SK-N-SH treated with all-trans-retinoic acid at 6 μM for 48 hours (cell line): ENCODE measurements around the gene FTH1.
A peak's percentile ranks its signal among the peaks of the same experiment; 100 is the strongest.

ENCODE experiments used
- ATAC-seq: fragments of 200-7000 bp; cut with Tn5 transposase; 3 replicates; pipeline ENCODE4 v1.9.1; 2020; ENCODE audit warnings: mild to moderate bottlenecking, moderate library complexity
- ARNTL ChIP-seq: fragments of 450-650 bp; formaldehyde crosslinking; IDR thresholded peaks from 2 replicates; pipeline ENCODE4 v1.5.0; 2020; ENCODE audit warnings: low read depth, mild to moderate bottlenecking, moderate library complexity, borderline replicate concordance
- CSDC2 ChIP-seq: fragments of 250-450 bp; sonication (Bioruptor Pico); IDR thresholded peaks from 2 replicates; pipeline ENCODE4 v1.5.0; 2020; ENCODE audit warnings: mild to moderate bottlenecking, moderate library complexity
- ESRRG ChIP-seq: fragments of 250-450 bp; sonication (Bioruptor Pico); IDR thresholded peaks from 2 replicates; pipeline ENCODE4 v1.6.1; 2021; ENCODE audit warnings: mild to moderate bottlenecking
- ISL1 ChIP-seq: fragments of 250-450 bp; sonication (Bioruptor Pico); IDR thresholded peaks from 2 replicates; pipeline ENCODE4 v2.1.2; 2022; ENCODE audit warnings: mild to moderate bottlenecking, moderate library complexity
- OSR1 ChIP-seq: fragments of 250-450 bp; sonication (Bioruptor Pico); IDR thresholded peaks from 2 replicates; pipeline ENCODE4 v1.8.0; 2022; ENCODE audit warnings: moderate library complexity, mild to moderate bottlenecking, inconsistent platforms
- PPARA ChIP-seq: fragments of 250-450 bp; sonication (Bioruptor Pico); IDR thresholded peaks from 2 replicates; pipeline ENCODE4 v1.5.0; 2020; ENCODE audit warnings: mild to moderate bottlenecking, borderline replicate concordance
- RARB ChIP-seq: fragments of 250-450 bp; sonication (Bioruptor Pico); IDR thresholded peaks from 2 replicates; pipeline ENCODE4 v1.8.0; 2021; ENCODE audit warnings: mild to moderate bottlenecking, moderate library complexity
- TCF4 ChIP-seq: fragments of 250-450 bp; sonication (Bioruptor Pico); IDR thresholded peaks from 2 replicates; pipeline ENCODE4 v1.8.0; 2021; ENCODE audit warnings: mild to moderate bottlenecking, moderate library complexity, borderline replicate concordance
- TOX ChIP-seq: fragments of 250-450 bp; sonication (Bioruptor Pico); IDR thresholded peaks from 2 replicates; pipeline ENCODE4 v1.8.0; 2021; ENCODE audit warnings: mild to moderate bottlenecking, moderate library complexity, borderline replicate concordance
- TSHZ2 ChIP-seq: fragments of 250-450 bp; sonication (Bioruptor Pico); IDR thresholded peaks from 2 replicates; pipeline ENCODE4 v1.5.0; 2020; ENCODE audit warnings: mild to moderate bottlenecking, moderate library complexity
- ZC3H10 ChIP-seq: fragments of 250-450 bp; sonication (Bioruptor Pico); IDR thresholded peaks from 2 replicates; pipeline ENCODE4 v1.5.1; 2021; ENCODE audit warnings: mild to moderate bottlenecking, moderate library complexity
- ZFP3 ChIP-seq: fragments of 250-450 bp; sonication (Bioruptor Pico); IDR thresholded peaks from 2 replicates; pipeline ENCODE4 v1.5.0; 2020; ENCODE audit warnings: mild to moderate bottlenecking, moderate library complexity
- ZFP30 ChIP-seq: fragments of 450-650 bp; formaldehyde crosslinking; IDR thresholded peaks from 2 replicates; pipeline ENCODE4 v1.5.0; 2022; ENCODE audit warnings: mild to moderate bottlenecking, moderate library complexity
- ZNF565 ChIP-seq: fragments of 450-650 bp; formaldehyde crosslinking; conservative IDR thresholded peaks from 2 replicates; pipeline ENCODE4 v1.5.0; 2020; ENCODE audit warnings: low read depth, mild to moderate bottlenecking, moderate library complexity
- ZNF70 ChIP-seq: fragments of 450-650 bp; formaldehyde crosslinking; IDR thresholded peaks from 2 replicates; pipeline ENCODE4 v1.5.0; 2020; ENCODE audit warnings: mild to moderate bottlenecking, moderate library complexity
- ZNF8 ChIP-seq: fragments of 450-650 bp; formaldehyde crosslinking; IDR thresholded peaks from 2 replicates; pipeline ENCODE4 v1.5.0; 2020; ENCODE audit warnings: mild to moderate bottlenecking, moderate library complexity
- TF ChIP-seq, protein P1 (sequence below): fragments of 250-450 bp; sonication (Bioruptor Pico); IDR thresholded peaks from 2 replicates; pipeline ENCODE4 v1.8.0; 2020; ENCODE audit warnings: mild to moderate bottlenecking, moderate library complexity, borderline replicate concordance
- TF ChIP-seq, protein P2 (sequence below): fragments of 250-450 bp; sonication (Bioruptor Pico); IDR thresholded peaks from 2 replicates; pipeline ENCODE4 v1.5.1; 2021; ENCODE audit warnings: mild to moderate bottlenecking, moderate library complexity
- TF ChIP-seq, protein P3 (sequence below): fragments of 250-450 bp; sonication (Bioruptor Pico); IDR thresholded peaks from 2 replicates; pipeline ENCODE4 v1.5.1; 2020; ENCODE audit warnings: low read depth, mild to moderate bottlenecking, moderate library complexity

The FTH1 gene

DNA sequence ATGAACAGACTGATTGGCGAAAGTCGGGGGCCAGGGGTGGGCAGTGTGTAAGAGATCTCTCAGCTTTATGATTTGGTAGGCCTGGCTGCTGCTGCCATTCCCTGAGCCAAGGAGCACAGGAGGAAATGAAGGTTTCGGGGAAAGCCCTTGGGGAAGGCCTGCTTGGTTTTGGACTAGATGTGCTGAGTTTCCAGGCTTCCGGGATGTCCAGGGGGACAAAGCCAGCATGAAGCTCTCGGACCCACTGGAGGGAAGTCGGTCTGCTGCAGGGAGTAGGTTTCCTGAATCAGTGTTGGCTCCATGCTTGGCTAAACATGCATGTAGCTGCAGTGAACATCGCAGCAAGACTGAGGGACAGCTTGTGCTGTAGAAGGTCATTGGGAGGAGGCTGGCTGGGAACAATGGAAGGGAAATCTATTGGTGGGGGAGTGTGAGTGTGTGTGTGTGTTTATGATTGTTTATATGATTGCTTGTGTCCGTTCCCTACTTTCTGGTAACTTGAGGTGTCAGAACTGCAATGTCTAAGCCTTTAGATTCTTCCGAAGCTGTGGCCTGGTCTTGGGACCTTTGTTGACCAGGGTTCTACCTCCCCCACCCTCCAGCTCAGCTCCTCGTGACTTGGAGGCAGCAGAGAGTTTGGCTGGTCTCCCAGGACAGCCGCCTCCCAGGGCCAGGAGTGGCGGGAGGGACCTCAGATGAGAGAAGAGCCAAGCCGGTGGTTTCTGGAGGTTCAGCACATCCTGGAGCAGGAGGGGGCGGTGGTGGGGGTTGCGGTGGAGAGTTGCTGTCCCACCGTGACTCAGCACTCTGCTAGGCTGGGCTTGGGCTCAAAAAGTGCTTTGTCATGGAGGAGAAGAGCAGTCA, 4.0 kb upstream of the FTH1 start:
- TF ChIP-seq, protein P1, sequence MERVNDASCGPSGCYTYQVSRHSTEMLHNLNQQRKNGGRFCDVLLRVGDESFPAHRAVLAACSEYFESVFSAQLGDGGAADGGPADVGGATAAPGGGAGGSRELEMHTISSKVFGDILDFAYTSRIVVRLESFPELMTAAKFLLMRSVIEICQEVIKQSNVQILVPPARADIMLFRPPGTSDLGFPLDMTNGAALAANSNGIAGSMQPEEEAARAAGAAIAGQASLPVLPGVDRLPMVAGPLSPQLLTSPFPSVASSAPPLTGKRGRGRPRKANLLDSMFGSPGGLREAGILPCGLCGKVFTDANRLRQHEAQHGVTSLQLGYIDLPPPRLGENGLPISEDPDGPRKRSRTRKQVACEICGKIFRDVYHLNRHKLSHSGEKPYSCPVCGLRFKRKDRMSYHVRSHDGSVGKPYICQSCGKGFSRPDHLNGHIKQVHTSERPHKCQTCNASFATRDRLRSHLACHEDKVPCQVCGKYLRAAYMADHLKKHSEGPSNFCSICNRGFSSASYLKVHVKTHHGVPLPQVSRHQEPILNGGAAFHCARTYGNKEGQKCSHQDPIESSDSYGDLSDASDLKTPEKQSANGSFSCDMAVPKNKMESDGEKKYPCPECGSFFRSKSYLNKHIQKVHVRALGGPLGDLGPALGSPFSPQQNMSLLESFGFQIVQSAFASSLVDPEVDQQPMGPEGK (CRISPR knock-in tag), result peak; percentile 11; the same call in 1 of the 2 replicates
- peak; percentile 85; the same call in 1 of the 2 replicates for TF ChIP-seq CSDC2 (CRISPR knock-in tag)
- no peak for TF ChIP-seq ZFP30 (CRISPR knock-in tag)
- TF ChIP-seq ZNF70 (CRISPR knock-in tag), result no peak
- TF ChIP-seq, protein P2, sequence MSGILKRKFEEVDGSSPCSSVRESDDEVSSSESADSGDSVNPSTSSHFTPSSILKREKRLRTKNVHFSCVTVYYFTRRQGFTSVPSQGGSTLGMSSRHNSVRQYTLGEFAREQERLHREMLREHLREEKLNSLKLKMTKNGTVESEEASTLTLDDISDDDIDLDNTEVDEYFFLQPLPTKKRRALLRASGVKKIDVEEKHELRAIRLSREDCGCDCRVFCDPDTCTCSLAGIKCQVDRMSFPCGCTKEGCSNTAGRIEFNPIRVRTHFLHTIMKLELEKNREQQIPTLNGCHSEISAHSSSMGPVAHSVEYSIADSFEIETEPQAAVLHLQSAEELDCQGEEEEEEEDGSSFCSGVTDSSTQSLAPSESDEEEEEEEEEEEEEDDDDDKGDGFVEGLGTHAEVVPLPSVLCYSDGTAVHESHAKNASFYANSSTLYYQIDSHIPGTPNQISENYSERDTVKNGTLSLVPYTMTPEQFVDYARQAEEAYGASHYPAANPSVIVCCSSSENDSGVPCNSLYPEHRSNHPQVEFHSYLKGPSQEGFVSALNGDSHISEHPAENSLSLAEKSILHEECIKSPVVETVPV (CRISPR knock-in tag), result no peak
- no peak for TF ChIP-seq TOX (CRISPR knock-in tag)
- TF ChIP-seq ZFP3 (CRISPR knock-in tag), result 0 out of 2 replicates have a peak, but pooled peaks have one; percentile 69
- no peak for TF ChIP-seq TCF4 (CRISPR knock-in tag)
- TF ChIP-seq ARNTL (CRISPR knock-in tag), result no peak
- TF ChIP-seq ESRRG (CRISPR knock-in tag), result no peak
- TF ChIP-seq ZNF8 (CRISPR knock-in tag), result no peak
- TF ChIP-seq, protein P3, sequence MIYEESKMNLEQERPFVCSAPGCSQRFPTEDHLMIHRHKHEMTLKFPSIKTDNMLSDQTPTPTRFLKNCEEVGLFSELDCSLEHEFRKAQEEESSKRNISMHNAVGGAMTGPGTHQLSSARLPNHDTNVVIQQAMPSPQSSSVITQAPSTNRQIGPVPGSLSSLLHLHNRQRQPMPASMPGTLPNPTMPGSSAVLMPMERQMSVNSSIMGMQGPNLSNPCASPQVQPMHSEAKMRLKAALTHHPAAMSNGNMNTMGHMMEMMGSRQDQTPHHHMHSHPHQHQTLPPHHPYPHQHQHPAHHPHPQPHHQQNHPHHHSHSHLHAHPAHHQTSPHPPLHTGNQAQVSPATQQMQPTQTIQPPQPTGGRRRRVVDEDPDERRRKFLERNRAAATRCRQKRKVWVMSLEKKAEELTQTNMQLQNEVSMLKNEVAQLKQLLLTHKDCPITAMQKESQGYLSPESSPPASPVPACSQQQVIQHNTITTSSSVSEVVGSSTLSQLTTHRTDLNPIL (CRISPR knock-in tag), result no peak
- TF ChIP-seq TSHZ2 (CRISPR knock-in tag), result no peak
- no peak for TF ChIP-seq ISL1 (CRISPR knock-in tag)
- TF ChIP-seq ZC3H10, result no peak
- no peak for TF ChIP-seq ZNF565 (CRISPR knock-in tag)
- no peak for TF ChIP-seq PPARA (CRISPR knock-in tag)
- TF ChIP-seq RARB, result no peak
- TF ChIP-seq, all 23 proteins: peak for 3
- ATAC-seq, result peak; percentile 47

GRCh38 chr11:61969838-61970662, 2.6 kb upstream of the FTH1 start:
- no peak for ATAC-seq
- TF ChIP-seq ESRRG (CRISPR knock-in tag) (no peak), ZFP3 (CRISPR knock-in tag) (no peak), TCF4 (CRISPR knock-in tag) (no peak), CSDC2 (CRISPR knock-in tag) (no peak), TSHZ2 (CRISPR knock-in tag) (no peak), OSR1 (CRISPR knock-in tag) (no peak), ZNF8 (CRISPR knock-in tag) (no peak)
- TF ChIP-seq, all 23 proteins: peak for 0
